ENCODE measurements around the gene CCSER1. TPM values are rescaled to one million over a fixed set of nuclear protein-coding genes. Genes with fewer than 3 reads are reported as not detected.
"Not testable (repeated sequence)": the region's sequence is repeated elsewhere in the genome, so short reads cannot be mapped to it uniquely, and the experiment has no call there.

Gene CCSER1
- total RNA-seq, 1 experiment from 2014 or later, result 4.1 TPM

DNA sequence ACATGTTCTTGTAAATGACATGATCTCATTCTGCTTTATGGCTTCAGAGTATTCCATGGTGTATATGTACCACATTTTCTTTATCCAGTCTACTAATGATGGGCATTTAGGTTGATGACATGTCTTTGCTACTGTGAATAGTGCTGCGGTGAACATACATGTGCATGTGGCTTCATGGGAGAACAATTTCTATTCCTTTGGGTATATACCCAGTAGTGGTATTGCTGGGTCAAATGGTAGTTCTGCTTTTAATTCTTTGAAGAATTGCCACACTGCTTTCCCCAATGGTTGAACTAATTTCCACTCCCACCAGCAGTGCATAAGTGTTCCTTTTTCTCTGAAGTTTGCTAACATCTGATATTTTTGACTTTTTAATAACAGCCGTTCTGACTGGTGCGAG lies 1080.3 kb downstream of the CCSER1 start:
- intact Hi-C loops (cut with micrococcal nuclease; ENCODE audit: unreplicated experiment), result no loop called here
- Histone ChIP-seq H3K4me1 (no peaks in the 10 kb centered on the region), H3K36me3 (ENCODE audit: control insufficient read depth, insufficient read depth, low read length) (no peaks in the 10 kb centered on the region), H3K4me3 (ENCODE audit: low read depth, low read length) (no peak overlapping the region), H3K27me3 (replicated peaks; ENCODE audit: control insufficient read depth, insufficient read depth, low read length) (no peaks in the 10 kb centered on the region), H3K9me3 (no peaks in the 10 kb centered on the region)
- Mint-ChIP-seq H3K9me3 (ENCODE audit: unreplicated experiment) (no peaks in the 10 kb centered on the region), H3K27me3 (ENCODE audit: insufficient read depth, unreplicated experiment) (no peaks in the 10 kb centered on the region), H3K4me3 (ENCODE audit: unreplicated experiment) (no peak overlapping the region), H3K36me3 (ENCODE audit: insufficient read depth, unreplicated experiment) (no peaks in the 10 kb centered on the region), H3K4me1 (ENCODE audit: low read depth, unreplicated experiment) (no peaks in the 10 kb centered on the region), H3K27ac (ENCODE audit: unreplicated experiment) (no peak overlapping the region)
- ChIA-PET POLR2A (no interaction called here), CTCF (no interaction called here)
- BruUV-seq (replicated peaks), result no TSS peak
- TF ChIP-seq, protein P1, sequence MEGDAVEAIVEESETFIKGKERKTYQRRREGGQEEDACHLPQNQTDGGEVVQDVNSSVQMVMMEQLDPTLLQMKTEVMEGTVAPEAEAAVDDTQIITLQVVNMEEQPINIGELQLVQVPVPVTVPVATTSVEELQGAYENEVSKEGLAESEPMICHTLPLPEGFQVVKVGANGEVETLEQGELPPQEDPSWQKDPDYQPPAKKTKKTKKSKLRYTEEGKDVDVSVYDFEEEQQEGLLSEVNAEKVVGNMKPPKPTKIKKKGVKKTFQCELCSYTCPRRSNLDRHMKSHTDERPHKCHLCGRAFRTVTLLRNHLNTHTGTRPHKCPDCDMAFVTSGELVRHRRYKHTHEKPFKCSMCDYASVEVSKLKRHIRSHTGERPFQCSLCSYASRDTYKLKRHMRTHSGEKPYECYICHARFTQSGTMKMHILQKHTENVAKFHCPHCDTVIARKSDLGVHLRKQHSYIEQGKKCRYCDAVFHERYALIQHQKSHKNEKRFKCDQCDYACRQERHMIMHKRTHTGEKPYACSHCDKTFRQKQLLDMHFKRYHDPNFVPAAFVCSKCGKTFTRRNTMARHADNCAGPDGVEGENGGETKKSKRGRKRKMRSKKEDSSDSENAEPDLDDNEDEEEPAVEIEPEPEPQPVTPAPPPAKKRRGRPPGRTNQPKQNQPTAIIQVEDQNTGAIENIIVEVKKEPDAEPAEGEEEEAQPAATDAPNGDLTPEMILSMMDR (IDR thresholded peaks at IDR 0.05; ENCODE audit: insufficient read depth in 1 of 2, low read depth in 1 of 2, low read length in 1 of 2, severe bottlenecking in 1 of 2, unreplicated experiment in 1 of 2), result no peak
- DNase-seq, result no peak

DNA sequence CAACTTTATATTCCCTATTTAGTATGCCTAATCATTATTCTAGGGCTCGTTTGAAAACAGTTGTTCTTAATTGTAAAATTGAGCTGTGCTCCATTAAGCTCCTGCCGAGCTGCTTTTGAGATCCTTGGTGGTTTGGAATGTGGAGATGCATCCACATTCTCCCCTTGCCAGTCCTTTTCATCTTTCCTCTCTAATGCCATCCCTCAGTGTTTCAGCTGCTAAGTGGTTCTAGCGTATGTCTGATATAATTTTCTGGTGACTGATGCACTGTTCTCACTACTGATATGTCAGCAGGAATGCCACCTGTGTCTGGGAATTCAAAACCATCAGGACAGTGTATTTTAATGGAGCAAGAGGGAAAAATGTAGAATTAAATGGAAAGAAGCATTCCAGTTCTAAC lies 1085.0 kb downstream of the CCSER1 start:
- TF ChIP-seq, protein P1 (IDR thresholded peaks at IDR 0.05; ENCODE audit: insufficient read depth in 1 of 2, low read depth in 1 of 2, low read length in 1 of 2, severe bottlenecking in 1 of 2, unreplicated experiment in 1 of 2), result no peak
- Mint-ChIP-seq H3K4me3 (ENCODE audit: unreplicated experiment) (no peak overlapping the region), H3K9me3 (ENCODE audit: unreplicated experiment) (no peaks in the 10 kb centered on the region), H3K36me3 (ENCODE audit: insufficient read depth, unreplicated experiment) (no peaks in the 10 kb centered on the region), H3K27me3 (ENCODE audit: insufficient read depth, unreplicated experiment) (no peaks in the 10 kb centered on the region), H3K4me1 (ENCODE audit: low read depth, unreplicated experiment) (no peaks in the 10 kb centered on the region), H3K27ac (ENCODE audit: unreplicated experiment) (no peak overlapping the region)
- BruUV-seq (replicated peaks), result no TSS peak
- ChIA-PET POLR2A (no interaction called here), CTCF (no interaction called here)
- Histone ChIP-seq H3K36me3 (ENCODE audit: control insufficient read depth, insufficient read depth, low read length) (no peaks in the 10 kb centered on the region), H3K9me3 (no peaks in the 10 kb centered on the region), H3K4me1 (no peaks in the 10 kb centered on the region), H3K27me3 (replicated peaks; ENCODE audit: control insufficient read depth, insufficient read depth, low read length) (no peaks in the 10 kb centered on the region), H3K4me3 (ENCODE audit: low read depth, low read length) (no peak overlapping the region)
- DNase-seq, result no peak
- intact Hi-C loops (cut with micrococcal nuclease; ENCODE audit: unreplicated experiment), result no loop called here

DNA sequence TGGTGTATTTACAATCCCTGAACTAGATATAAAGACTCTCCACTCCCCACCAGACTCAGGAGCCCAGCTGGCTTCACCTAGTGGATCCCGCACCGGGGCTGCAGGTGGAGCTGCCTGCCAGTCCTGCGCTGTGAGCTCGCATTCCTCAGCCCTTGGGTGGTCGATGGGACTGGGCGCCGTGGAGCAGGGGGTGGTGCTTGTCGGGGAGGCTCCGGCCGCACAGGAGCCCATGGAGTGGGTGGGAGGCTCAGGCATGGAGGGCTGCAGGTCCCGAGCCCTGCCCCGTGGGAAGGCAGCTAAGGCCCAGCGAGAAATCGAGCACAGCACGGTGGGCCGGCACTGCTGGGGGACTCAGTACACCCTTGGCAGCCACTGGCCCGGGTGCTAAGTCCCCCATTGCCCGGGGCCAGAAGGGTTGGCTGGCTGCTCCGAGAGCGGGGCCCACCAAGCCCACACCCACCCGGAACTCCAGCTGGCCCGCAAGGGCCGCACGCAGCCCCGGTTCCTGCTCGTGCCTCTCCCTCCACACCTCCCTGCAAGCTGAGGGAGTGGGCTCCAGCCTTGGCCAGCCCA lies 1090.7 kb downstream of the CCSER1 start:
- H3K27ac Mint-ChIP-seq (ENCODE audit: unreplicated experiment); intact Hi-C loops (cut with micrococcal nuclease; ENCODE audit: unreplicated experiment); H3K4me1 Mint-ChIP-seq (ENCODE audit: low read depth, unreplicated experiment); H3K27me3 Mint-ChIP-seq (ENCODE audit: insufficient read depth, unreplicated experiment); H3K4me3 Mint-ChIP-seq (ENCODE audit: unreplicated experiment); POLR2A ChIA-PET; CTCF ChIA-PET; H3K27me3 ChIP-seq (replicated peaks; ENCODE audit: control insufficient read depth, insufficient read depth, low read length); H3K36me3 ChIP-seq (ENCODE audit: control insufficient read depth, insufficient read depth, low read length); H3K4me1 ChIP-seq; DNase-seq; H3K9me3 ChIP-seq; BruUV-seq (replicated peaks); H3K36me3 Mint-ChIP-seq (ENCODE audit: insufficient read depth, unreplicated experiment); H3K4me3 ChIP-seq (ENCODE audit: low read depth, low read length); H3K9me3 Mint-ChIP-seq (ENCODE audit: unreplicated experiment): not testable (repeated sequence)

DNA sequence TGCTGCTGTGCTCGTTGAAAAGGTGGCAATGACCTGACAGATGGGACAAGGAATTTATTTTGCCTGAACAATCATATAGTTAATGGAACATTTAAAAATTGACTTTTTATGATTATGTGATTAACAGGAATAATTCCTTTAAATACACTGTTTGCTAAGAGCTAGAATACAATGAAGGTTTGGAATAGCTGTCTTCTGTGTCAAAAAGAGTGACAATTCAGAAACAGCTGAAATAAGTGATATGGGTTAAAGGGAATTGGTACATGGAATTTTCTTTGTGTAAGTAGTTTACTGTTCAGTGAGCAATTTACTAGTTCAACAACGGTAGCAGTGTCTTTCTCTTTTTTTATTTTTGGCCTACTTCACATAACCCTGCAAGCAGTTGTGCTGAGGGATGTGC lies 1093.1 kb downstream of the CCSER1 start:
- no TSS peak for BruUV-seq (replicated peaks)
- Histone ChIP-seq H3K4me3 (ENCODE audit: low read depth, low read length) (no peak overlapping the region), H3K27me3 (replicated peaks; ENCODE audit: control insufficient read depth, insufficient read depth, low read length) (no peaks in the 10 kb centered on the region), H3K4me1 (no peaks in the 10 kb centered on the region), H3K36me3 (ENCODE audit: control insufficient read depth, insufficient read depth, low read length) (no peaks in the 10 kb centered on the region), H3K9me3 (no peaks in the 10 kb centered on the region)
- ChIA-PET POLR2A (no interaction called here), CTCF (no interaction called here)
- TF ChIP-seq, protein P1 (IDR thresholded peaks at IDR 0.05; ENCODE audit: insufficient read depth in 1 of 2, low read depth in 1 of 2, low read length in 1 of 2, severe bottlenecking in 1 of 2, unreplicated experiment in 1 of 2), result no peak
- Mint-ChIP-seq H3K4me1 (ENCODE audit: low read depth, unreplicated experiment) (no peaks in the 10 kb centered on the region), H3K9me3 (ENCODE audit: unreplicated experiment) (no peaks in the 10 kb centered on the region), H3K27ac (ENCODE audit: unreplicated experiment) (no peak overlapping the region), H3K27me3 (ENCODE audit: insufficient read depth, unreplicated experiment) (no peaks in the 10 kb centered on the region), H3K4me3 (ENCODE audit: unreplicated experiment) (no peak overlapping the region), H3K36me3 (ENCODE audit: insufficient read depth, unreplicated experiment) (no peaks in the 10 kb centered on the region)
- no peak for DNase-seq
- intact Hi-C loops (cut with micrococcal nuclease; ENCODE audit: unreplicated experiment), result no loop called here

Data from Caco-2 (cell line).